Breast epithelium (tissue), 4 donors: ENCODE results near the gene POLR2E. TPM values are rescaled to one million over a fixed set of nuclear protein-coding genes. Genes with fewer than 3 reads are reported as not detected.
A peak's percentile ranks its signal among the peaks of the same experiment; 100 is the strongest.

Experiments
- DNase-seq, 2 donors: peaks; one replicate each; pipeline ENCODE4 v3.0.0-alpha.2; 2019; ENCODE audit warnings: low spot score in 2 of 2
- H3K27ac ChIP-seq, 2 donors: fragments of 200-600 bp; sonication (generic) in 1 of 2; one replicate each; pipeline ENCODE4 v1.5.1; 2016 to 2019; ENCODE audit warnings: mild to moderate bottlenecking in 1 of 2
- H3K27me3 ChIP-seq, 2 donors: fragments of 200-600 bp; sonication (generic) in 1 of 2; one replicate each; pipeline versions ENCODE4 v1.5.1 to v1.6.0; 2017 to 2019; ENCODE audit warnings: control low read depth in 1 of 2, mild to moderate bottlenecking in 1 of 2
- H3K36me3 ChIP-seq: fragments of 200-600 bp; one replicate; pipeline ENCODE4 v1.5.1; 2019
- H3K4me1 ChIP-seq, 2 donors: fragments of 200-600 bp; sonication (generic); one replicate each; pipeline ENCODE4 v1.5.1; 2016 to 2019; ENCODE audit warnings: control low read depth in 1 of 2
- H3K4me3 ChIP-seq, 3 donors: fragments of 200-600 bp; sonication (generic); 1 replicate in 2 of 3; 2 replicates in 1 of 3; pipeline ENCODE4 v1.5.1; 2016 to 2019; ENCODE audit warnings: mild to moderate bottlenecking in 3 of 3, moderate library complexity in 2 of 3
- H3K9me3 ChIP-seq, 2 donors: fragments of 200-600 bp; sonication (generic) in 1 of 2; one replicate each; pipeline ENCODE4 v1.5.1; 2016 to 2019; ENCODE audit warnings: control low read depth in 1 of 2
- POLR2A ChIP-seq: fragments of 450-650 bp; IDR thresholded peaks from one replicate; pipeline ENCODE4 v1.6.1; 2016; ENCODE audit warnings: antibody characterized with exemption, mild to moderate bottlenecking, moderate library complexity
- POLR2AphosphoS5 ChIP-seq, 3 donors: sonication (generic); formaldehyde crosslinking; IDR thresholded peaks; one replicate each; pipeline ENCODE4 v1.6.1; 2017; ENCODE audit warnings: antibody characterized with exemption in 3 of 3
- intact Hi-C: fragments of 100-400 bp; cut with DNase I; formaldehyde crosslinking; loops from one replicate; pipeline ENCODE4 v1.15.1; 2023; ENCODE audit warnings: low total_unique reads
- total RNA-seq, 3 donors: library from RNA; depleted of rRNA; stranded (reverse); fragments of >200 nt; gene quantifications; one replicate each; pipeline ENCODE4 v1.1.0, GENCODE V29; 2016
- TF ChIP-seq, protein P1 (sequence below), 3 donors: fragments of 450-650 bp; IDR thresholded peaks; one replicate each; pipeline ENCODE4 v1.5.1; 2016 to 2017; ENCODE audit warnings: antibody characterized with exemption in 3 of 3, mild to moderate bottlenecking in 3 of 3, moderate library complexity in 3 of 3

POLR2E gene
- total RNA-seq, 3 donors from 2014 or later, result 65.9 to 175 (median 89.1) TPM

DNA sequence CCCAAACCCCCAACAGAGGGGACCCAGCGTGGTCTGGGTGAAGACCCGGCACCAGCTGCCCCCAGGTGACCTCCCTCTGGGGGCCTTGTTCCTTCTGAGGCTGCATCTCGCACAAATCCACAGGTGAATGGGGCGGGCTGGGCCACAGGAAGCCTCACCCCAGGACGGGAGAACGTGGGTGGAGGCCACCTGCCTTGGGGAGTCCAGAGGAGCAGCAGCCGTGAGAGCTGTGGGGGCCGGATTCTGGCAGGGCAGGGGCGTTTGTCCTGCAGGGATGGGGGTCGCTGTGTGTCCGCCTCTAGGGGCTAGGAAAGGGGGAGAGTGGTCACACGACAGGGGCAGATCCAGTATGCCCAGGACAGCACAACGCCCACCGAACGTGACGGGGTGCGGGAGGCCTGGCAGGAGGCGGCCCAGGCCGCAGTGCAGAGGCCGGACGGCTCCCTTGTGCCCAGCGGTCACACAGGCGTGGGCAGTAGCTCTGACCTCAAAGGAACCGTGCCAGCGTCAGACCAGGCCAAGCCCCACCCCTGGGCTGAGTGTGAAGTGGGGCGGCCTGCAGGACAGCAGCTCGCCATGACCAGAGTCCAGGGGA, 6.7 kb downstream of the POLR2E start:
- Histone ChIP-seq H3K27me3 (no peaks in the 10 kb centered on the region), H3K4me1 (peaks cover 0 to 4% of the 10 kb centered on the region in 2 donors), H3K27ac (peak overlapping the region; percentile 53 to 62), H3K36me3 (no peaks in the 10 kb centered on the region), H3K4me3 (no peak overlapping the region), H3K9me3 (no peaks in the 10 kb centered on the region)
- DNase-seq, result no peak
- TF ChIP-seq POLR2A (no peak), POLR2AphosphoS5 (IDR thresholded peaks at IDR 0.05) (no peak)
- TF ChIP-seq, protein P1, sequence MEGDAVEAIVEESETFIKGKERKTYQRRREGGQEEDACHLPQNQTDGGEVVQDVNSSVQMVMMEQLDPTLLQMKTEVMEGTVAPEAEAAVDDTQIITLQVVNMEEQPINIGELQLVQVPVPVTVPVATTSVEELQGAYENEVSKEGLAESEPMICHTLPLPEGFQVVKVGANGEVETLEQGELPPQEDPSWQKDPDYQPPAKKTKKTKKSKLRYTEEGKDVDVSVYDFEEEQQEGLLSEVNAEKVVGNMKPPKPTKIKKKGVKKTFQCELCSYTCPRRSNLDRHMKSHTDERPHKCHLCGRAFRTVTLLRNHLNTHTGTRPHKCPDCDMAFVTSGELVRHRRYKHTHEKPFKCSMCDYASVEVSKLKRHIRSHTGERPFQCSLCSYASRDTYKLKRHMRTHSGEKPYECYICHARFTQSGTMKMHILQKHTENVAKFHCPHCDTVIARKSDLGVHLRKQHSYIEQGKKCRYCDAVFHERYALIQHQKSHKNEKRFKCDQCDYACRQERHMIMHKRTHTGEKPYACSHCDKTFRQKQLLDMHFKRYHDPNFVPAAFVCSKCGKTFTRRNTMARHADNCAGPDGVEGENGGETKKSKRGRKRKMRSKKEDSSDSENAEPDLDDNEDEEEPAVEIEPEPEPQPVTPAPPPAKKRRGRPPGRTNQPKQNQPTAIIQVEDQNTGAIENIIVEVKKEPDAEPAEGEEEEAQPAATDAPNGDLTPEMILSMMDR (IDR thresholded peaks at IDR 0.05), result no peak
- intact Hi-C loops, result no loop called here

DNA sequence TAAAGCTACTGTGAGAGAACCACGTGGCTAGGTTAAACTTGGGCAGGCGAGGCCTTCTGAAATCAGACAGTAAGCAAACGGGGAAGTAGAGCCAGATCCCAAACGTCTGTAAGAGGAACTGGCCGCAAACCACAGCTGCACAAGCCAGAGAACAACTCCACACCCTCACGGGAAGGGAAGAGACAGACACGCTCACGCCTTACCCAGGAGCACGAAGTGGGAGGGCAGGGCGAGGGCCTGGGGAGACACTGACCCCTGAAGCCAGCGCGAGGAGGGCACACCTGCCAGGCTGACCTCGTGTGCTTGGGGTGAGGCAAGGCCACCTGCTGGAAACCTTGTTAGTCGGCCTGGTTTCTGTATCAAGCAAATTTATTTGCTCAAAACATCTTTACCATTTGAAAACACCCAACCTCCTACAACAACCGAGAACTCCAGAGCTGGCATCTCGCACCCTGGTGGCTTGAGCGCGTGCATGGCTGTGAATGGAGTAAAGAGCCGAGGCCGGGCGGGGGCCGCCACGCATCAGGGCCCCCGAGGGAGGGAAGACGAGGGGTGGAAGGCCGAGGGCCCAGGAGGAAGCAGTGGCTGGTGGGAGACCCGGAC, 7.3 kb downstream of the POLR2E start:
- Histone ChIP-seq H3K27ac (peak overlapping the region; percentile 53 to 62), H3K9me3 (no peaks in the 10 kb centered on the region), H3K27me3 (no peaks in the 10 kb centered on the region), H3K4me3 (no peak overlapping the region), H3K4me1 (no peaks in the 10 kb centered on the region), H3K36me3 (no peaks in the 10 kb centered on the region)
- DNase-seq, result no peak
- peak in 1 of 3 donors; percentile 29 for TF ChIP-seq POLR2AphosphoS5 (IDR thresholded peaks at IDR 0.05)
- no peak for TF ChIP-seq POLR2A
- intact Hi-C loops, result no loop called here

DNA sequence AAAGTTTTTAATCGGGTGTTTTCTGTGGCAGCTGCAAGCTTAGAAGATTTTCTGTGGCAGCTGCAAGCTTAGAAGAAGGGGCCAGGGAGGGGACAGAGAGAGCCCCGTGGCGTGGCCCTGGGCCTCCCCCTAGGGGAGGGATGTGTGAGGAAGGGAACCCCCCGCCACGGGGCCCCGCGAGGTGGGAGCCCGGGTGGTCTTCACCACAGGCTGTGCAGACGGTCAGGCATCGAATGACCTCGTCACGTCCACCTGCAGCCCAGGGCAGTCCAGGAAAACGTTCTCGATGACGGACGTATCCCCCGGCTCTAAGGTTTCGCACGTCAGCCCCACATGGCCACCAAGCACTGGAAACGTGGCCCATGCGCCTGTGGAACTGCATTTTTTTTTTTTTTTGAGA, 8.6 kb downstream of the POLR2E start:
- no peak overlapping the region for H3K4me3 ChIP-seq
- H3K4me1 ChIP-seq, result no peaks in the 10 kb centered on the region
- intact Hi-C loops, result no loop called here
- H3K27me3 ChIP-seq, result no peaks in the 10 kb centered on the region
- no peaks in the 10 kb centered on the region for H3K36me3 ChIP-seq
- no peak overlapping the region for H3K27ac ChIP-seq
- TF ChIP-seq POLR2A, result no peak
- TF ChIP-seq, protein P1 (IDR thresholded peaks at IDR 0.05), result no peak
- DNase-seq, result no peak
- H3K9me3 ChIP-seq, result no peaks in the 10 kb centered on the region

DNA sequence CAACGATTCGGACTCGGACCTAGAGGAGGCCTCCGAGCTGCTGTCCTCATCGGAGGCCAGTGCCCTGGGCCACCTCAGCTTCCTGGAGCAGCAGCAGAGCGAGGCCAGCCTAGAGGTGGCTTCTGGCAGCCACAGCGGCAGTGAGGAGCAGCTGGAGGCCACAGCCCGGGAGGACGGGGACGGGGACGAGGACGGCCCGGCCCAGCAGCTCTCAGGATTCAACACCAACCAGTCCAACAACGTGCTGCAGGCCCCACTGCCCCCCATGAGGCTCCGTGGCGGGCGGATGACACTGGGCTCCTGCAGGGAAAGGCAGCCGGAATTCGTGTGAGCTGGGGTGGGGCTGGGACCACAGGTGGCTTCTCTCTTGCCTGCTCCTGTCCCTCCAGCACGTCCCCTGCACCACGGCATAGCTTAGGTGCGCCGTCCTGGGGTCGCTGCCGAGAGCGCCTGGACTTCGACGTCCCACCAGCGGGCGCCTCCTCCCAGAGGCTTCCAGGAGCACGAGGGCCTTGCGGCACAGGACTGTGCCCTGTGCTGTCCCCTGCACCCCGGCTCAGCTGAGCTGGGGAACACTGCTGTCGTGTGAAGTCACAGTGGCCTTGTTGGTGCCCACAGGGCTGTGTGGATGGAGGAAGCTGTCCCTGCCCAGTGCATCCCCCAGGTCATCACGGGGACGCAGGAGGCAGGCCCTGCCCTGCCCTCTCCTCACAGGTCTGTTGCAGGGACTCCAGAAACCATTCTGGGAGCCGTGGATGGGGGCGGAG, 9.3 kb downstream of the POLR2E start:
- no peaks in the 10 kb centered on the region for H3K36me3 ChIP-seq
- H3K9me3 ChIP-seq, result no peaks in the 10 kb centered on the region
- H3K27me3 ChIP-seq, result no peaks in the 10 kb centered on the region
- H3K27ac ChIP-seq, result peak overlapping the region in 1 of 2 donors; percentile 10
- H3K4me1 ChIP-seq, result no peaks in the 10 kb centered on the region
- no peak for DNase-seq
- intact Hi-C loops, result no loop called here
- no peak overlapping the region for H3K4me3 ChIP-seq
- no peak for TF ChIP-seq POLR2AphosphoS5 (IDR thresholded peaks at IDR 0.05)

DNA sequence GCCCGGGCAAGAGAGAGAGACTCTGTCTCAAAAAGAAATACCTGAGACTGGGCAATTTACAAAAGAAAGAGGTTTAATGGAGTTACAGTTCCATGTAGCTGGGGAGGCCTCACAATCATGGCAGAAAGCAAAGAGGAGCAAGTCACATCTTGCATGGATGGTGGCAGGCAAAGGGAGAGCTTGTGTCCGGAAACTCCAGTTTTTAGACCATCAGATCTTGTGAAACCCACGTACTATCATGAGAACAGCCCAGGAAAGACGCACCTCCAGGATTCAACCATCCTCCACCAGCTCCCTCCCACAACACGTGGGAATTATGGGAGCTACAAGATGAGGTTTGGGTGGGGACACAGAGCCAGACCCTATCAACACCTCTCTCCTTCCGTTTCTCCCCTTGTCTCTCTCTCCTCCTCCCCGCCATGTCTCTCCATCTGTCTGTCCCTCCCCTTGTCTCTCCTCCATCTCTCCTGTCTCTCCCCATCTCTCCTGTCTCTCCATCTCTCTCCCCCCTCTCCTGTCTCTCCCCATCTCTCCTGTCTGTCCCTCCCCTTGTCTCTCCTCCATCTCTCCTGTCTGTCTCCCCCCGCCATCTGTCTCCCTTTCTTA, 10.0 kb downstream of the POLR2E start:
- Histone ChIP-seq H3K4me1 (no peaks in the 10 kb centered on the region), H3K4me3 (no peak overlapping the region), H3K27ac (no peak overlapping the region), H3K36me3 (no peaks in the 10 kb centered on the region), H3K9me3 (no peaks in the 10 kb centered on the region), H3K27me3 (no peaks in the 10 kb centered on the region)
- TF ChIP-seq POLR2A (no peak), POLR2AphosphoS5 (IDR thresholded peaks at IDR 0.05) (no peak)
- TF ChIP-seq, protein P1 (IDR thresholded peaks at IDR 0.05), result no peak
- no peak for DNase-seq
- intact Hi-C loops, result no loop called here
